IPS DF 4.7 (cell line): Measurements from ENCODE around the gene HPCA.
"Not testable (repeated sequence)": the region's sequence is repeated elsewhere in the genome, so short reads cannot be mapped to it uniquely, and the experiment has no call there.

ENCODE experiments used
- DNase-seq: peaks from one replicate; pipeline ENCODE4 v3.0.0-alpha.2; 2013; ENCODE audit warnings: low spot score; ENCODE audit errors: extremely low read depth

HPCA gene

GRCh38 chr1:32901823-32902534, 15.7 kb downstream of the HPCA start:
- DNase-seq = no peak

GRCh38 chr1:32902535-32902920, 16.2 kb downstream of the HPCA start:
- DNase-seq = no peak

DNA sequence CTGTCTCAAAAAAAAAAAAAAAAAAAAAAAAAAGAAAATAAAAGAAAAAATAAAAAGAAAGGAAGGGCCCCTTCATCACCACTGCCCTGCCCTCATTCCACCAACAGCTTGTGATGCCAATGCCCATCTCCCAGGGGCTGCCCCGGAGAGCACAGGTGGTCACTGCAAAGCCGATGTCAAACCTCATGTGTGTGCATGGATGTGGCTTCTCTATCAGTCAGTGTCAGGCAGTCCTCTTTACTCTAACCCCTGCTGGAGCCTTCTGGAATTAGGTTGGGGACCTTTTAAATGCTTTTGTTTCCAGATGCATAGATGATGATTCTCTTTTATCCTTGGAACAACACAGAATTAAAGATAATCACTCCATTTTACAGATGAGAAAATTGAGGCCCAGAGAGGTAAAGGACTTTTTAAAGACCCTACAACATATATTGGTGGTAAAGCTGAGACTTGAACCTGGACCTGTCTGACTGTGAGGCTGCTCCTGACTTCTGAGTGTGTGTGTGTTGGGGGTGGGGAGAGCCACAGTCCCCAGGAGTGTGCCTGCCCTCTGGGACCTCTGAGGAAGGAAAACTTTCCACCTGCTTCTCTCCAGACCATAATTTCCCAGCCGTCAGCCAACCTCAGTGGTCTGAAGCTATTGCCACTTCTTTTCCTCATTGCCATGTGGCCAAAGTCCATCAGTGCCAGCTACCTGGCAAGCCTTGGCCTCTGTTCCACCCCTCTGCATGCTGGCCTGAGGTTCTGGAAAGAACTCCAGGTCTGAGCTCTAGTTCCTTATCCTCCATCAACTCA, 17.9 kb downstream of the HPCA start:
- no peak for DNase-seq

DNA sequence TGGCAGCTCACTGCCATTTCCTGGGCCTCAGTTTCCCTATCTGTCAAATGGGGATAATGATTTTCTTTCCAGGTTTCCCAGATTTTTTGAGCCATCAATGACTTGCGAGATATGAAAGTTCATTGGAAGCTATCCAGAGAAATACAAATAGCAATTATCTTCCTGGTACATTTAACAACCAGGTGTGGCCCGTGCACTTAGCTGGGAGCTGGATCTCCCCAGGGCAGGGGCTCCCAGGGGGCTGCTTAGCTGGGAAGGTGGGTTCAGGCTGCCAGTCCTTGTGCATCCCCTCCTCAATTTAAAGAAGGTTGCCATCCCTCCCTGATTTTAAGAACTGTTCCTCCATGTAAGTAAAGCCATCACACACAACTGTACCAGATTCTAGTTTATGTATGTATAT, 18.5 kb downstream of the HPCA start:
- DNase-seq = no peak

DNA sequence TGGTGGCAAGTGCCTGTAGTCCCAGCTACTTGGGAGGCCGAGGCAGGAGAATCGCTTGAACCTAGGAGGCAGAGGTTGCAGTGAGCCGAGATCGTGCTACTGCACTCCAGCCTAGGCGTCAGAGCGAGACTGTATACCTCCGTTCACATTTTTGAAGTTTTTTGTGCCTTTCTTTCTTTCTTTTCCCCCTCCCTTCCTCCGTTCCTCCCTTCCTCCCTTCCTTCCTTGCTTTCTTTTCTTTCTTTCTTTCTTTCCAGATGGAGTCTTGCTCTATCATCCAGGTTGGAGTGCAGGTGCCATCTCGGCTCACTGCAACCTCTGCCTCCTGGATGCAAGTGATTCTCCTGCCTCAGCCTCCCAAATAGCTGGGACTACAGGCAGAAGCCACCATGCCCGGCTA, 19.3 kb downstream of the HPCA start:
- DNase-seq = not testable (repeated sequence)

DNA sequence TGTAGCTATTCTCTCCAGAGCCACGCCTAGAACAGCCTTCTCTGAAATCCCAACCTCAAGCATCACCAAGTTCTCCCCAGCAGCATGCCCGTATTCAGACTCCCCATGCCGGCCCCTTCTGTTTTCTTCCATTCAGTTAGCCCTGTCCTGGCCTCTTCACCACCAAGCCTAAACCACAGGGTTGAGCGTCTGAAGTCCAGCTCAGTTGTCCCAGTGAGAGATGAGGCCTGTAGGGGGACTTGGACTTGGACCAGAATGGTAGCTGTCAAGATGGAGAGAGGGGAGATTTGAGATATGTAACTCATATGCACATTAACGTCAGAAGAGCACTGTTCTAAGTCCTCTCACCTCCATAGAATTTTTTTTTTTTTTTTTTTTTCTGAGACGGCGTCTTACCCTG, 20.4 kb downstream of the HPCA start:
- no peak for DNase-seq

DNA sequence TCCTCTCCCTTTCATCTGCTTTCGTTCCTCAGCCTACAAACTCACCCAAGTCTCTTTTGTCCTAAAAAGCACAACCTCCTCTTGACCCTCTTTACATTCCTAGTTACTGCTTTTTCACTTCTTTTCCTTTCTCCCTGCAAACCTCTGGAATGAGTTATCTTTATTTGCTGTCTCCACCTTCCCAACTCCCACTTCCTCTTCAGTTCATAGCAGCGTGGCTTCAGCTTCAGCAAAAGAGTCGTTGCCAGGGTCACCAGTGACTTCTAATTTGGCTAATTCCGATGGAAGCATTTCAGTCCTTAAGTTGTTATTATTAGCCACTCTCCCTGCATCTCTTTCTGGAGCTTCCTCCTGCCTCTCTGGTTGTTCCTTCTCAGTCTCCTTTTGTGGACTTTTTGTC, 21.1 kb downstream of the HPCA start:
- DNase-seq = no peak

GRCh38 chr1:32910319-32910718, 24.0 kb downstream of the HPCA start:
- no peak for DNase-seq

DNA sequence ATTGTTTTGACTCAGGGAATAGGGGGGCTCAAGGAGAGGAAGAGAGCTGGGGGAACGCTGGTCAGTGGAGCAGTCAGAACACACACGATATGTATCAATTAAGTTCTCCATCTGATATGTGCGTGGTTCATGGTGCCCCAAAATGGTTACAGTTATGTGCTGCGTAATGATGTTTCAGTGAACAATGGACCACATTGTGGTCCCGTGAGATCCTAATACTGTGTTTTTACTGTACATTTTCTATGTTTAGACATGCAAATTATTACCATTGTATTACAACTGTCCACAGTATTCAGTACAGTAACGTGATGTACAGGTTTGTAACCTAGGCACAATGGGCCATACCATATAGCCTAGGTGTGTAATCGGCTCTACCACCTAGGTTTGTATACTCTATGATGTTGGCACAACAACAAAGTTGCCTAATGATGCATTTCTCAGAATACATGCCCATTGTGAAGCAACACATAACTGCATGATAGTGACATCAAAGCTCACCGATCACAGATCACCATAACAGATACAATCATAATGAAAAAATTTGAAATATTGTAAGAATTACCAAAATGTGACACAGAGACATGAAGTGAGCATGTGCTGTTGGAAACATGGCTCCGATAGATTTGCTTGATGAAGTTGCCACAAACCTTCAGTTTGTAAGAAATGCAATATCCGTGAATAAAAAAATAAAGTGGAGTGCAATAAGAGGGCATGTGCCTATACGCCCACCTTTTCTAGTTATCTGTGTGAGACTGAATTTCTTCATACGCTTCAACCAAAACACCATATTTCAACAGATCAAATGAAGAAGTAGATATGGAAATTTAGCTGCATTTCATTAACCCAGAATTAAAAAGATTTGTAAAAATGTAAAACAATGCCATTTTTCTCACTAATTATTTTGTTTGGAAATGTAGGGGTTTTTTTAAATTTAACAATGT, 29.7 kb downstream of the HPCA start:
- no peak for DNase-seq

GRCh38 chr1:32917521-32917920, 31.2 kb downstream of the HPCA start:
- no peak for DNase-seq

GRCh38 chr1:32918179-32918578, 31.9 kb downstream of the HPCA start:
- no peak for DNase-seq

- no peak for DNase-seq
Measured at GRCh38 chr1:32919811-32920733, 33.8 kb downstream of the HPCA start.

- DNase-seq = no peak
Measured at GRCh38 chr1:32920833-32921232, 34.5 kb downstream of the HPCA start.

DNA sequence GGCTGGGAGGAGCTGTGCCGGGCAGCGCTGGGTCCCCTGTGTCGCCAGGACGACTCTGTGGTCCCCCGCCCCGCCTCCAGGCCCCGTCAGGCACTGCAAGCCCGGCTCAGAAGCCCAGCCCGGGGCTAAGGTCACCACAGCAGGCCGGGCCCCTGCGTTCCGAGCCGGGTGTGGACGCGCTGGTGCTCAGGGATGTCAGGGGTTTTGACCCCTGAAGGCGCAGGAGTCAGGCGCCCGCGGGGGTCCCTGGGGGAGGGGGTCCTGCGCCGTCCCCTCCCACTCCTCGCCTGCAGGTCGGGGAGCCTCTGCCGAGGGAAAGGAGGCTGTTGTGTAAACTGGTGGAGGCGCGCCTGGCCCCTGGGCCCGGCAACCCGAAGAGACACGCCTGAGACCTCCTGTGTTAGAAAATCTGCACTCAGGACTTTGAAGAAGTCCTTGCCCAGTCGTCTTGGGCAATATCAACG, 38.6 kb downstream of the HPCA start:
- DNase-seq = no peak

GRCh38 chr1:32925403-32926162, 39.3 kb downstream of the HPCA start:
- DNase-seq = no peak

GRCh38 chr1:32926562-32926961, 40.3 kb downstream of the HPCA start:
- no peak for DNase-seq

DNA sequence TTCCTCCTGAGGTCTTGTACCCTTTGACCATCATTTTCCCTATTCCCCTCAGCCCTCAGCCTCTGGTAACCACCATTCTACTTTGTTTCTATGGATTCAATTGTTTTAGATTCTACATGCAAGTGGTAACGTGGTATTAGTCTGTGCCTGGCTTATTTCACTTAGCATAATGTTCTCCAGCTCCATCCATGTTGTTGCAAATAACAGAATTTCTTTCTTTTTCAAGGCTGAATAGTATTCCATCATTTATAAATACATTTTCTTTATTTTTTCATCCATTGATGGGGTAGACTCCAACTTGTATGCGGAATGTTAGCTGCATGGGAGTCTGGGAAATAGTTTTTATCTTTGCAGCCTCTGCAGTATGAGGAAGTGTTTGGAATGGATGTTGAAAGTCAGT, 41.1 kb downstream of the HPCA start:
- no peak for DNase-seq

DNA sequence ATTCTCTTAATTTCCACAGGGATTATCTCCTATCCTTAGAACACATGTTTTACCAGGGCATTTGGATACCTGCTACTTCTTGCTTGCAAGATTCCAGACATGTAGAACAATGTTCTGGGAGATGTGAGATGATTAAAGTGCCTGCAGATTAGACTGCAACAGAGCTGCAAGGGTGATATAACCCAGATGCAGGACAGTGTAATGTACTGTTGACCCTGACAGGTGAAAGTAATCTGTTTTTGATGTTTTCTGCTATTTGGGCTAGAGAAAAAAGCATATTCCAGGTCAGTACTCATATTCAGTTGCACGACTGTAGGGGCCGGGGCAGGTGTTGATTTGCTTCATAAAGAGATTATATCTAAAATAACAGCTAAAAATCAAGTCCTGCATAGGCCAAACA, 42.0 kb downstream of the HPCA start:
- DNase-seq = no peak

GRCh38 chr1:32928715-32929114, 42.4 kb downstream of the HPCA start:
- no peak for DNase-seq

GRCh38 chr1:32929366-32929765, 43.1 kb downstream of the HPCA start:
- no peak for DNase-seq
